ENCODE measurements around the gene FRMD4B. TPM values are rescaled to one million over a fixed set of nuclear protein-coding genes. Genes with fewer than 3 reads are reported as not detected.

Gene FRMD4B
- polyA plus RNA-seq, 2 donors, result 18.6 to 21.0 TPM

DNA sequence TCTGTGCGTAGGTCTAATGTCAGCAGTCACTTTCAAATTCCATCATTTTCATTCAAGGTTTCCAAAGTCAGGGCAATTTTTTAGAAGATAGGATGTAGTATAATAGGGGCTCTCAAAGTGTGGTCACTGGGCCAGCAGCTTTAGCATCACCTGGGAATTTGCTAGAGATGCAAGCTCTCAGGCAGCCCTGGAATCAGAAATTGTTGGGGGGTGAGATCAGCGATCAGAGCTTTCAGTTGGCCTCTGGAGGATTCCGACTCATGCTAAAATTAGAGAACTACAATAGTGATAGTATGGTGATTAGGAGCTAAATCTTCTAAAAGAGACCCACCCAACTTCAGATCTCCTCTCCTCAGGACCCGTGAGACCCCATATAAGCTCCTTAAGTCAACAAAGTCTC is 2.4 kb upstream of the FRMD4B start:
- no peak overlapping the region for H3K27ac ChIP-seq (ENCODE audit: low read depth in 2 of 2, low read length in 1 of 2)
- no peaks in the 10 kb centered on the region for H3K27me3 ChIP-seq (ENCODE audit: control insufficient read depth in 1 of 2, insufficient read depth in 2 of 2, low read length in 2 of 2)
- H3K9me3 ChIP-seq (ENCODE audit: control insufficient read depth in 2 of 2, insufficient read depth in 1 of 2, low read depth in 1 of 2, low read length in 1 of 2), result no peaks in the 10 kb centered on the region
- no peaks in the 10 kb centered on the region for H3K36me3 ChIP-seq (ENCODE audit: control insufficient read depth in 2 of 2, insufficient read depth in 2 of 2, low read length in 1 of 2)
- H3K4me1 ChIP-seq (ENCODE audit: control insufficient read depth in 2 of 2, insufficient read depth in 2 of 2, low read length in 1 of 2), result peaks cover 0 to 9% of the 10 kb centered on the region in 2 donors
- 67 to 72% methylated on average over 4 of the region's 4 CpGs for WGBS, 2 donors
- no peak overlapping the region for H3K4me3 ChIP-seq (ENCODE audit: low read depth in 1 of 2, low read length in 2 of 2)

DNA sequence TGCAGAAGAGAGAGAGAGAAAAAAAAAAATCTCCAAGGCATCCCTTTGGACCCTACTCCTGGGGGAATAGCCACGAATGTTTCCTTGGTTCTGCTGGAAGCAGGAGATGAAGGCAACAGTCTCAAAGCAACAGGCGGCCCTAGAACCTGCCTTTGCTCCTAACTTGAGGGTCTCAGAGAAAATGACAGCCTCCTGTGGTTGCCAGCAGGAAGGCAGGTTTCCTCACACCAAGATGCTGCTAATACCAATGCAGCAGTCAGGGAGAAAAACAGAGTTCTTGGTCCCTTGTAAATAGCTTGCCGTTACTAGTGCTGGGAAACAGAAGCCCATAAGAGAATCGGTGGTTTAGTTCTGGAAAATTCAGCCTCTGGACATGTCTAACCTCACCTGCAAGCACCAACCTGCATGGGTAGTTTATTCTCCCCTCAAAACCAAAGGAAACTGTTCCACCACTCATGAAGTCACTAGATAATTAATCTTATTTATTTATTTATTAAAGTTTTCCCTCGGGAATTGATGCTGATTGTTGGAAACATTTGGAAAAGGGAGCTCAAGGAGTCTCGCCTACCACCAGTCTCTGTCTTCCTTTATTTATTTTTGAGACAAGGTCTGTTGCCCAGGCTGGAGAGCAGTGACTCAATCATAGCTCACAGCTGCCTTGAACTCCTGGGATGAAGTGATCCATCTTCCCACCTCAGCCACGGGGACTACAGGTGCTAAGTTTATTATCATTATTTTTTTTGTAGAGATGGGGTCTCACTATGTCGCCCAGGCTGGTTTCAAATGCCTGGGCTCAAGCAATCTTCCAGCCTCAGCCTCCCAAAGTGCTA is 883 bp upstream of the FRMD4B start:
- Histone ChIP-seq H3K9me3 (ENCODE audit: control insufficient read depth in 2 of 2, insufficient read depth in 1 of 2, low read depth in 1 of 2, low read length in 1 of 2) (no peaks in the 10 kb centered on the region), H3K27ac (ENCODE audit: low read depth in 2 of 2, low read length in 1 of 2) (no peak overlapping the region), H3K4me1 (ENCODE audit: control insufficient read depth in 2 of 2, insufficient read depth in 2 of 2, low read length in 1 of 2) (peaks cover 0 to 9% of the 10 kb centered on the region in 2 donors), H3K36me3 (ENCODE audit: control insufficient read depth in 2 of 2, insufficient read depth in 2 of 2, low read length in 1 of 2) (no peaks in the 10 kb centered on the region), H3K27me3 (ENCODE audit: control insufficient read depth in 1 of 2, insufficient read depth in 2 of 2, low read length in 2 of 2) (no peaks in the 10 kb centered on the region), H3K4me3 (ENCODE audit: low read depth in 1 of 2, low read length in 2 of 2) (peak overlapping the region in 1 of 2 donors; percentile 44)
- 28 to 39% methylated on average over 8 of the region's 8 CpGs for WGBS, 2 donors

DNA sequence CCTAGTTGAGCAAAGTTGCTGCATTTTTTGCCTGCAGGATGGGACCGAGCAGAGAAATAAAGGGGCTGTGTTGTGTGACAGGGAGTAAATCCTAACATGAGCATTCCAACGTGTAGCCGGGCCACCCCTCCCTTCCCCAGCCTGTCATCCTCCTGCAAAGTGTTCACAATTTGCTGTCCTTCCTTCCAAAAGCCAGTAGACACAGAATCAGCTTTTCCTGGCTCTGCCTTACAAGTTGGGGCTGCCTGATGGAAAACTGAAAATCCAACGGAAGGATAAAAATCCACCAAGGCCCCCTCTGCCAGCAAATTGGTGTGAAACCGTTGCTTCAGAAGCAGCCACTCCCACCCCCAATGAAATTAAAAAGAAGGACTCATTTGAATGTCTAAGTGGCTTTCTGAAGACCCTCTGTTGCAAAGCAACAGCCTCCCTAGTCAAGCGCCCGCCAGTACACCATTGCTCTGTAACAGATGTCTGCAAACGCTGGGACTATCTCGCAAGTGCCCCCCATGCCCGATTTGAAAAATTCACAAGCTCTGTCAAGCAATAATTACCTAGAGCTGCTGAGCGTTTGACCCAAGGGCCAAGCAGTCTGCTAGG is 665 bp downstream of the FRMD4B start:
- Histone ChIP-seq H3K36me3 (ENCODE audit: control insufficient read depth in 2 of 2, insufficient read depth in 2 of 2, low read length in 1 of 2) (no peaks in the 10 kb centered on the region), H3K9me3 (ENCODE audit: control insufficient read depth in 2 of 2, insufficient read depth in 1 of 2, low read depth in 1 of 2, low read length in 1 of 2) (no peaks in the 10 kb centered on the region), H3K4me3 (ENCODE audit: low read depth in 1 of 2, low read length in 2 of 2) (peak overlapping the region; percentile 44 to 64), H3K27ac (ENCODE audit: low read depth in 2 of 2, low read length in 1 of 2) (no peak overlapping the region), H3K27me3 (ENCODE audit: control insufficient read depth in 1 of 2, insufficient read depth in 2 of 2, low read length in 2 of 2) (no peaks in the 10 kb centered on the region), H3K4me1 (ENCODE audit: control insufficient read depth in 2 of 2, insufficient read depth in 2 of 2, low read length in 1 of 2) (peaks cover 0 to 9% of the 10 kb centered on the region in 2 donors)
- WGBS, 2 donors, result 32 to 42% methylated on average over 11 of the region's 11 CpGs

DNA sequence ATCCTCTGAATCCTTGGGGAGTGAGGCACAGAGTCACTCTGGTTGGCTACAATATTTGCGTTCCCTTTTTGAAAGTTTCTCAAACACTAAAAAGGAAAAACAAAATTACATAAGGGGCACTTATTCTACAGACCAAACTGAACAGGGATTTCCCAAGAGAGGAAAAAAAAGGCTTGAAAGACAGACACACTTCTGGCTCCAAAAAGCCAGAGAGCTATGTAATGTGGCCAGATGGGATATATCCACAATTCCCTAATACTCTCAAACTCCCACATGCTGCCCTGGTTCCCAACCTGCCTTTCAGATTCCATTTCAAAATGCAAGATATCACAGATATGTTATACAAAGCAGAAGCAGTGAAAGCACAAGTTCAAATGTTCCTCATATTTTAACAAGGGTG is 1.6 kb downstream of the FRMD4B start:
- no peaks in the 10 kb centered on the region for H3K36me3 ChIP-seq (ENCODE audit: control insufficient read depth in 2 of 2, insufficient read depth in 2 of 2, low read length in 1 of 2)
- H3K4me1 ChIP-seq (ENCODE audit: control insufficient read depth in 2 of 2, insufficient read depth in 2 of 2, low read length in 1 of 2), result peaks cover 0 to 9% of the 10 kb centered on the region in 2 donors
- H3K27ac ChIP-seq (ENCODE audit: low read depth in 2 of 2, low read length in 1 of 2), result no peak overlapping the region
- no peaks in the 10 kb centered on the region for H3K27me3 ChIP-seq (ENCODE audit: control insufficient read depth in 1 of 2, insufficient read depth in 2 of 2, low read length in 2 of 2)
- 75 to 85% methylated on average over 1 of the region's 1 CpG for WGBS, 2 donors
- H3K9me3 ChIP-seq (ENCODE audit: control insufficient read depth in 2 of 2, insufficient read depth in 1 of 2, low read depth in 1 of 2, low read length in 1 of 2), result no peaks in the 10 kb centered on the region
- H3K4me3 ChIP-seq (ENCODE audit: low read depth in 1 of 2, low read length in 2 of 2), result no peak overlapping the region

DNA sequence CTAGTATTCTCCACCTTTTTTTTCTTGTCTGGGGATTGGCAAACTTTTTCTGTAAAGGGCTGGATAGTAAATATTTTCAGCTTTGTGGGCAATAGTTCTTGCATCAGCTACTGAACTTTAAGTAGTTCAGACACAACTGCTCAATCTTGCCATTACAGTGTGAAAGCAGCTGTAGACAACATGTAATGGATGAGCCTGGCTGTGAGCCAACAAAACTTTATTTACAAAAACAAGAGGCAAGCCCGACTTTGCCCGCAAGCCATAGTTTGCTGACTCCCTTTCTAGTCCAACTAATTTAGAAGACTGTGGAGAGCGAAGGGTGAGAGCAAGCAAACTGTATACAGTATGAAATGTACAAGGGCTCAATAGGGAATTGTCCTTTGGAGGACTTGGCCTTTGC is 6.2 kb downstream of the FRMD4B start:
- no peak overlapping the region for H3K27ac ChIP-seq (ENCODE audit: low read depth in 2 of 2, low read length in 1 of 2)
- WGBS, 2 donors, result 60 to 65% methylated on average over 3 of the region's 3 CpGs
- no peak overlapping the region for H3K4me3 ChIP-seq (ENCODE audit: low read depth in 1 of 2, low read length in 2 of 2)
- H3K9me3 ChIP-seq (ENCODE audit: control insufficient read depth in 2 of 2, insufficient read depth in 1 of 2, low read depth in 1 of 2, low read length in 1 of 2), result no peaks in the 10 kb centered on the region
- H3K36me3 ChIP-seq (ENCODE audit: control insufficient read depth in 2 of 2, insufficient read depth in 2 of 2, low read length in 1 of 2), result no peaks in the 10 kb centered on the region
- H3K27me3 ChIP-seq (ENCODE audit: control insufficient read depth in 1 of 2, insufficient read depth in 2 of 2, low read length in 2 of 2), result no peaks in the 10 kb centered on the region
- no peaks in the 10 kb centered on the region for H3K4me1 ChIP-seq (ENCODE audit: control insufficient read depth in 2 of 2, insufficient read depth in 2 of 2, low read length in 1 of 2)

DNA sequence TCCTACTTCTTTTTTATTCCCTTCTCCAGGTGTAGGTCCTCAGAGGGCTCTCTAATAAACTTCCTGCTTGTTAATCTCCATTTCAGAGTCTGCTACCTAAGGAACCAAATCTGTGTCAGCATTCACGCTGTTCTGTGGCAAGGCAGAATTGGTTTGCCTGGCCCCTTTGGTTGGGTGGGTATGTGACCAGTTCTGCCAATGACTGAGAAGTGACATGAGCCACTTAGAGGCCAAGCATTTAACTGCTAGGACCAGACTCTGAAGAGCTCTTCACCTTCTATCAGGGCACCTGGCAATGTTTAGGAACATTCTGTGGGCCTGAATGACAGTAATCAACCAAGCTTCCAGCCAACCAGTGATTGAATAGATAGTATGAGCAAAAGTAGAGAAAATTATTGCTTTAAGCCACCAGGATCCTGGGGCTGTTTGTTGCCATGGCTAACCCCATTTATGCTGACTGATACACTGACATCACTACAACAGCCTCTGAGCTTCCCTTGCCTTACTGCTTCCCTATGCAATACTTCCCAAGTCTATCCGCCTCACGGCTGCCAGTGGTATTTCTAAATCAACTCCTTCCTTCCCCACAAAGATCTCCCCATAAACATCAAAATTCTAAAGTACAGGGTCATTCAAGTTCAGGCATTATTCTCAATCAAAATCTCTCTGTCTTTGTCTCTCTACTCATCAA is 7.6 kb downstream of the FRMD4B start:
- no peak overlapping the region for H3K27ac ChIP-seq (ENCODE audit: low read depth in 2 of 2, low read length in 1 of 2)
- 90% methylated on average over 3 of the region's 3 CpGs for WGBS, 2 donors

DNA sequence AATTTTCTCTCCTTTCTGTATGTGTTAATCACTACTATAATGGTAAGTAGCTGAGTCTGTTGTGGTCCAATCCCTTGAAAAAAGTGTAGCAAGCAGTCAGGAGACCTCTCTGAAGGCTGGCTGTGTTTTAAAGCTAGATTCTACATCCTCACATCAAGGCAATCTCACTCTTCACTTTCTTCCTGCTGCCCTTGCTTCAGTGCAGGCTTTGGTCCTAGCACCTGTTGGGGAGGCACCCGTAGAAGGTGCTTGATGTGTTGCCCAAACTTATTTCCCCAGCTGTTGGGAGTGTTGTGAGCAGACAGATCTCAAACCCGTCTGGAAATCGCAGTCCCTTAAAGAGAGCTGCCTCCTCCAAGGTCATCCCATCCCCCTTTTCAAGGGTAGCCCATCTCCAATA is 8.6 kb downstream of the FRMD4B start:
- no peaks in the 10 kb centered on the region for H3K27me3 ChIP-seq (ENCODE audit: control insufficient read depth in 1 of 2, insufficient read depth in 2 of 2, low read length in 2 of 2)
- no peak overlapping the region for H3K4me3 ChIP-seq (ENCODE audit: low read depth in 1 of 2, low read length in 2 of 2)
- H3K36me3 ChIP-seq (ENCODE audit: control insufficient read depth in 2 of 2, insufficient read depth in 2 of 2, low read length in 1 of 2), result no peaks in the 10 kb centered on the region
- 89% methylated on average over 3 of the region's 3 CpGs for WGBS, 2 donors
- no peaks in the 10 kb centered on the region for H3K4me1 ChIP-seq (ENCODE audit: control insufficient read depth in 2 of 2, insufficient read depth in 2 of 2, low read length in 1 of 2)
- no peak overlapping the region for H3K27ac ChIP-seq (ENCODE audit: low read depth in 2 of 2, low read length in 1 of 2)
- H3K9me3 ChIP-seq (ENCODE audit: control insufficient read depth in 2 of 2, insufficient read depth in 1 of 2, low read depth in 1 of 2, low read length in 1 of 2), result no peaks in the 10 kb centered on the region

More for the DNA sequence above, 7.6 kb downstream of the FRMD4B start:
- Histone ChIP-seq H3K27me3 (ENCODE audit: control insufficient read depth in 1 of 2, insufficient read depth in 2 of 2, low read length in 2 of 2) (no peaks in the 10 kb centered on the region), H3K4me3 (ENCODE audit: low read depth in 1 of 2, low read length in 2 of 2) (no peak overlapping the region), H3K9me3 (ENCODE audit: control insufficient read depth in 2 of 2, insufficient read depth in 1 of 2, low read depth in 1 of 2, low read length in 1 of 2) (no peaks in the 10 kb centered on the region), H3K36me3 (ENCODE audit: control insufficient read depth in 2 of 2, insufficient read depth in 2 of 2, low read length in 1 of 2) (no peaks in the 10 kb centered on the region), H3K4me1 (ENCODE audit: control insufficient read depth in 2 of 2, insufficient read depth in 2 of 2, low read length in 1 of 2) (no peaks in the 10 kb centered on the region)

DNA sequence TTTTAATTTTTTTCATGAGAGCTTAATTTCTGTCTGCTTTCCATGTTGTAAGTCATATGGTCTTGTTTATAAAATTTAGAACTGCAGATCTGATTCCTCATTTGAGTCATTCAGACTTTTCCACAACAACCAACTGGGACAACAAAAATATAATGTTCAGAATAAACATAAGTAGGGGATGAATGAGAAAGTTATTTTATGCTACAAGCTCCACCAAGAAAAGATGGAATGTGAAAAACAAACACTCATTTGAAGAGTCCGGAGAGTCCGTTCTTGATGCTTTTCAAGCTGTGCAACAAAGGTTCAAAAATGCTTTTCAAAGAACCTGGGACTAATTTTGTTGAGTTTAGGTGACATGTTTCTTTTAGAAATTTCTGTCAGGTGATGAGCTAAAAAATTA is 9.2 kb downstream of the FRMD4B start:
- no peak overlapping the region for H3K27ac ChIP-seq (ENCODE audit: low read depth in 2 of 2, low read length in 1 of 2)
- H3K27me3 ChIP-seq (ENCODE audit: control insufficient read depth in 1 of 2, insufficient read depth in 2 of 2, low read length in 2 of 2), result no peaks in the 10 kb centered on the region
- H3K9me3 ChIP-seq (ENCODE audit: control insufficient read depth in 2 of 2, insufficient read depth in 1 of 2, low read depth in 1 of 2, low read length in 1 of 2), result no peaks in the 10 kb centered on the region
- 89% methylated on average over 2 of the region's 2 CpGs for WGBS, 2 donors
- H3K36me3 ChIP-seq (ENCODE audit: control insufficient read depth in 2 of 2, insufficient read depth in 2 of 2, low read length in 1 of 2), result no peaks in the 10 kb centered on the region
- H3K4me1 ChIP-seq (ENCODE audit: control insufficient read depth in 2 of 2, insufficient read depth in 2 of 2, low read length in 1 of 2), result peaks cover 0 to 2% of the 10 kb centered on the region in 2 donors
- H3K4me3 ChIP-seq (ENCODE audit: low read depth in 1 of 2, low read length in 2 of 2), result no peak overlapping the region

DNA sequence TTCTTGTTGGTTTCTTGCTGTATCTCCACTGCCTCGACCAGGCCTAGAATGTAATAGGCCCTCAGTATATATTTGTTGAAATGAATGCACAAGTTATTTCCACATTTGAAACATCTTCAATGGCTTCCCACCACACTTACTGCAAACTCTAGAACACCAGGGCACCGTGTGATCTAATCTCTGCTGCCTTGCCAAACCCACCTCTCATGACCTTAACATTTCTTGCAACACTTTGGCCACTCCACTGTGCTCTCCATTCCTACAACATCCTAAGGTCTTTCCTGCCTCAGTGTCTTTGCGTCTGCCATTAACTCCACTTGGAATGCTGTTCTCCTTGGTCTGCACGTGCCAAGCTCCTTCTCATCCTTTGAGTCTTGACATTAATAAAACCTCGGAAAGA is 14.1 kb downstream of the FRMD4B start:
- H3K4me3 ChIP-seq (ENCODE audit: low read depth in 1 of 2, low read length in 2 of 2), result no peak overlapping the region
- no peak overlapping the region for H3K27ac ChIP-seq (ENCODE audit: low read depth in 2 of 2, low read length in 1 of 2)
- no peaks in the 10 kb centered on the region for H3K27me3 ChIP-seq (ENCODE audit: control insufficient read depth in 1 of 2, insufficient read depth in 2 of 2, low read length in 2 of 2)
- H3K9me3 ChIP-seq (ENCODE audit: control insufficient read depth in 2 of 2, insufficient read depth in 1 of 2, low read depth in 1 of 2, low read length in 1 of 2), result no peaks in the 10 kb centered on the region
- 87 to 93% methylated on average over 5 of the region's 5 CpGs for WGBS, 2 donors
- H3K4me1 ChIP-seq (ENCODE audit: control insufficient read depth in 2 of 2, insufficient read depth in 2 of 2, low read length in 1 of 2), result peaks cover 2 to 5% of the 10 kb centered on the region in 2 donors
- H3K36me3 ChIP-seq (ENCODE audit: control insufficient read depth in 2 of 2, insufficient read depth in 2 of 2, low read length in 1 of 2), result no peaks in the 10 kb centered on the region

All from esophagus (tissue), 2 donors.